ENCODE measurements around the gene ARHGAP44. TPM values are rescaled to one million over a fixed set of nuclear protein-coding genes. Genes with fewer than 3 reads are reported as not detected.

ARHGAP44 gene
- total and polyA plus RNA-seq, 2 of the 8 experiments (the other 6 are each of a cell fraction or from before 2014, with no cell fraction given): 6.2 to 22.2 TPM

DNA sequence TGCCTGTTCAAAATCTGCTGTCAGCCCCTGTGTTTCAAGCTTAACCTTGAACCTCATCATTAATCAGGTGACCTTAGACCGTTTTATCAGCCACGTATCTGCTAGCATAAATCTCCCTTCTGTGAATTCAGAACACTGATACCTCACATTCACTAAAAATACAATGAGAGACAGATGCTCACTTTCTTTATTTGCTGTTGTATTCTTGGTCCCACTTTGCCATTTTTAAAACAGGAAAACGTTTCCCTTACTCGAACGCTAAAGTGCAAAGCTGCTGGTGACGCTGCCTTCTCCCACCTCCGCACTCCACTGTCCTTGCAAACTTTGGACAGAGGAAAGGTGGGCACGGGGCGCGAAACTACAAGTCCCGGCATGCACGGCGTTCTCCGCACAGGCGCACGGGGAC, 220 bp upstream of the ARHGAP44 start:
- no peaks in the 10 kb centered on the region for H3K9me3 ChIP-seq (ENCODE audit: insufficient read depth in 2 of 2, low read depth in 1 of 2, low read length in 1 of 2)
- no peak overlapping the region for H4K8ac ChIP-seq (ENCODE audit: extremely low read depth, insufficient read depth, low read length)
- no peak overlapping the region for H2BK5ac ChIP-seq (ENCODE audit: low read depth, low read length)
- no peak overlapping the region for H4K5ac ChIP-seq (ENCODE audit: insufficient read length, low read depth, low read length)
- H3K27me3 ChIP-seq (replicated peaks in 1 of 4; ENCODE audit: control insufficient read depth in 3 of 4, extremely low read depth in 1 of 4, insufficient read depth in 3 of 4, low read length in 3 of 4): peaks cover 0 to 2% (median under 1%) of the 10 kb centered on the region in 4 experiments; a peak in 2 of 7 replicates
- peak overlapping the region; percentile 84 to 92 (median 90) for H3K4me3 ChIP-seq (ENCODE audit: extremely low read depth in 1 of 4, insufficient read depth in 2 of 4, low read depth in 3 of 4, low read length in 4 of 4)
- peaks cover 8 to 33% of the 10 kb centered on the region in 2 experiments for H3K79me2 ChIP-seq (ENCODE audit: control insufficient read depth in 1 of 2, insufficient read depth in 2 of 2, low read length in 2 of 2)
- DNase-seq (ENCODE audit: low read depth in 1 of 2, low spot score in 2 of 2): peak in 1 of 2 experiments; percentile 46
- H4K91ac ChIP-seq (replicated peaks; ENCODE audit: insufficient read length, low read length): no peak overlapping the region
- H3K4me2 ChIP-seq (ENCODE audit: insufficient read depth in 1 of 2, low read depth in 2 of 2, low read length in 2 of 2): peak overlapping the region; percentile 88 to 90
- H2BK120ac ChIP-seq (replicated peaks; ENCODE audit: low read depth, low read length): no peak overlapping the region
- no peak overlapping the region for H2BK20ac ChIP-seq (ENCODE audit: low read length)
- ChIA-PET POLR2A (ENCODE audit: partially characterized antibody) (interaction anchor here (0.9 to 1.4 kb wide), 3 partner anchors 9 to 197 kb away, joined by 3 to 5 read pairs (median 3); no protein-coding TSS in a partner anchor), CTCF (ENCODE audit: partially characterized antibody) (interaction anchor here (1.0 to 1.2 kb wide), 2 partner anchors 9 to 68 kb away, joined by 3 read pairs; no protein-coding TSS in a partner anchor)
- no peak overlapping the region for H2BK15ac ChIP-seq (ENCODE audit: low read length)
- no peak overlapping the region; a peak in 1 of 7 replicates for H3K9ac ChIP-seq (replicated peaks in 1 of 4; ENCODE audit: extremely low read depth in 1 of 4, low read depth in 3 of 4, low read length in 3 of 4)
- H3K23ac ChIP-seq (ENCODE audit: insufficient read length): no peak overlapping the region
- no peak for FAIRE-seq
- no peak overlapping the region for H2BK12ac ChIP-seq (ENCODE audit: low read depth, low read length)
- peaks cover 2% of the 10 kb centered on the region for H3K79me1 ChIP-seq (ENCODE audit: low read depth, low read length)
- H3K4ac ChIP-seq (replicated peaks; ENCODE audit: insufficient read length, low read depth, low read length): no peak overlapping the region
- 5% methylated on average over 16 of the region's 16 CpGs; no CpG with 5 or more reads in 1 of the 2 experiments for WGBS, 2 experiments (ENCODE audit: extremely low coverage in 1 of 2, insufficient coverage in 1 of 2, insufficient read length in 1 of 2, insufficient replicate concordance in 2 of 2, low coverage in 1 of 2, low lambda C conversion rate in 2 of 2, missing lambda C conversion rate in 1 of 2)
- peaks cover 11% of the 10 kb centered on the region for H3K23me2 ChIP-seq (ENCODE audit: low read depth, low read length)
- no peak overlapping the region for H3K14ac ChIP-seq (ENCODE audit: insufficient read length)
- H3K4me1 ChIP-seq (replicated peaks in 1 of 4; ENCODE audit: control insufficient read depth in 3 of 4, insufficient read depth in 4 of 4, low read length in 3 of 4): peaks cover 0 to 8% (median 4%) of the 10 kb centered on the region in 4 experiments; a peak in 4 of 7 replicates
- H3K18ac ChIP-seq (ENCODE audit: extremely low read depth, low read length): no peak overlapping the region
- H4K20me1 ChIP-seq (replicated peaks in 1 of 2; ENCODE audit: control insufficient read depth in 1 of 2, insufficient read depth in 2 of 2, low read length in 2 of 2): peaks cover 5 to 7% of the 10 kb centered on the region in 2 experiments
- H3K36me3 ChIP-seq (ENCODE audit: control insufficient read depth in 2 of 4, insufficient read depth in 4 of 4, low read length in 3 of 4): no peaks in the 10 kb centered on the region
- H2AFZ ChIP-seq (ENCODE audit: low read length): peak overlapping the region; percentile 99
- no peak overlapping the region for H3K56ac ChIP-seq (replicated peaks; ENCODE audit: insufficient read length, low read depth, low read length)
- H3K27ac ChIP-seq (ENCODE audit: low read depth, low read length): no peak overlapping the region
- H2AK5ac ChIP-seq (ENCODE audit: low read depth, low read length): no peak overlapping the region
- TF ChIP-seq EP300 (IDR thresholded peaks at IDR 0.05; ENCODE audit: borderline replicate concordance in 1 of 2, low read depth in 2 of 2, low read length in 2 of 2): no peak
- TF ChIP-seq ASH2L (IDR thresholded peaks at IDR 0.05; ENCODE audit: low read length): no peak
- TF ChIP-seq CHD1 (IDR thresholded peaks at IDR 0.05; ENCODE audit: low read depth, low read length): no peak
- no peak for TF ChIP-seq TAF7 (optimal IDR thresholded peaks at IDR 0.05; ENCODE audit: borderline replicate concordance, low read depth, low read length)
- TF ChIP-seq, protein P1, sequence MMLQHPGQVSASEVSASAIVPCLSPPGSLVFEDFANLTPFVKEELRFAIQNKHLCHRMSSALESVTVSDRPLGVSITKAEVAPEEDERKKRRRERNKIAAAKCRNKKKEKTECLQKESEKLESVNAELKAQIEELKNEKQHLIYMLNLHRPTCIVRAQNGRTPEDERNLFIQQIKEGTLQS (IDR thresholded peaks at IDR 0.05; ENCODE audit: insufficient read depth, low read depth, low read length): 0 out of 2 replicates have a peak, but pooled peaks have one; percentile 44
- no peak for TF ChIP-seq SAP30 (IDR thresholded peaks at IDR 0.05; ENCODE audit: insufficient read depth, insufficient replicate concordance, low read length)
- no peak for TF ChIP-seq POU5F1 (IDR thresholded peaks at IDR 0.05; ENCODE audit: low read depth, low read length)
- 0 out of 2 replicates have a peak, but pooled peaks have one; percentile 7 for TF ChIP-seq CREB1 (IDR thresholded peaks at IDR 0.05)
- TF ChIP-seq, protein P2, sequence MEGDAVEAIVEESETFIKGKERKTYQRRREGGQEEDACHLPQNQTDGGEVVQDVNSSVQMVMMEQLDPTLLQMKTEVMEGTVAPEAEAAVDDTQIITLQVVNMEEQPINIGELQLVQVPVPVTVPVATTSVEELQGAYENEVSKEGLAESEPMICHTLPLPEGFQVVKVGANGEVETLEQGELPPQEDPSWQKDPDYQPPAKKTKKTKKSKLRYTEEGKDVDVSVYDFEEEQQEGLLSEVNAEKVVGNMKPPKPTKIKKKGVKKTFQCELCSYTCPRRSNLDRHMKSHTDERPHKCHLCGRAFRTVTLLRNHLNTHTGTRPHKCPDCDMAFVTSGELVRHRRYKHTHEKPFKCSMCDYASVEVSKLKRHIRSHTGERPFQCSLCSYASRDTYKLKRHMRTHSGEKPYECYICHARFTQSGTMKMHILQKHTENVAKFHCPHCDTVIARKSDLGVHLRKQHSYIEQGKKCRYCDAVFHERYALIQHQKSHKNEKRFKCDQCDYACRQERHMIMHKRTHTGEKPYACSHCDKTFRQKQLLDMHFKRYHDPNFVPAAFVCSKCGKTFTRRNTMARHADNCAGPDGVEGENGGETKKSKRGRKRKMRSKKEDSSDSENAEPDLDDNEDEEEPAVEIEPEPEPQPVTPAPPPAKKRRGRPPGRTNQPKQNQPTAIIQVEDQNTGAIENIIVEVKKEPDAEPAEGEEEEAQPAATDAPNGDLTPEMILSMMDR (IDR thresholded peaks at IDR 0.05; ENCODE audit: control extremely low read depth in 1 of 3, insufficient read depth in 1 of 3, low read depth in 1 of 3, low read length in 3 of 3): no peak
- no peak for TF ChIP-seq CBX5 (IDR thresholded peaks at IDR 0.05; ENCODE audit: low read depth, low read length)

All from H1 (cell line).